Measurements from ENCODE around the gene EAF1.
A peak's percentile ranks its signal among the peaks of the same experiment; 100 is the strongest.
"Not testable (repeated sequence)": the region's sequence is repeated elsewhere in the genome, so short reads cannot be mapped to it uniquely, and the experiment has no call there.

EAF1 gene

GRCh38 chr3:15427182-15427880 is at the start of gene EAF1, which contains the start of gene METTL6:
Gene EAF1, plus strand, starts transcription at chr3:15427598. Its CDS starts 182 bp downstream, at chr3:15427780.
Gene METTL6, minus strand, starts transcription at chr3:15427544. Its CDS starts 1,033 bp downstream, at chr3:15426511.
- peak; percentile 13 for TF ChIP-seq CTCF (IDR thresholded peaks at IDR 0.05; ENCODE audit: low read depth, low read length, missing control alignments)
- DNase-seq (ENCODE audit: low read depth), result peak; percentile 67
- H3K4me3 ChIP-seq (ENCODE audit: low read depth, low read length), result peak within 1 kb of the TSS; percentile 68

GRCh38 chr3:15377961-15378791 is 49.2 kb upstream of the EAF1 start:
- peak; percentile 92 for DNase-seq (ENCODE audit: low read depth)
- TF ChIP-seq CTCF (IDR thresholded peaks at IDR 0.05; ENCODE audit: low read depth, low read length, missing control alignments), result peak; percentile 87
- H3K4me3 ChIP-seq (ENCODE audit: low read depth, low read length), result no peak overlapping the region

GRCh38 chr3:15380980-15381890 is 46.2 kb upstream of the EAF1 start:
- no peak for TF ChIP-seq CTCF (IDR thresholded peaks at IDR 0.05; ENCODE audit: low read depth, low read length, missing control alignments)
- DNase-seq (ENCODE audit: low read depth), result no peak
- H3K4me3 ChIP-seq (ENCODE audit: low read depth, low read length), result no peak overlapping the region

- DNase-seq (ENCODE audit: low read depth), result no peak
- TF ChIP-seq CTCF (IDR thresholded peaks at IDR 0.05; ENCODE audit: low read depth, low read length, missing control alignments), result no peak
- no peak overlapping the region for H3K4me3 ChIP-seq (ENCODE audit: low read depth, low read length)
These were observed 44.9 kb upstream of the EAF1 start for GRCh38 chr3:15382405-15382923.

- DNase-seq (ENCODE audit: low read depth), result peak; percentile 84
- TF ChIP-seq CTCF (IDR thresholded peaks at IDR 0.05; ENCODE audit: low read depth, low read length, missing control alignments), result no peak
- H3K4me3 ChIP-seq (ENCODE audit: low read depth, low read length), result no peak overlapping the region
These were observed 42.7 kb upstream of the EAF1 start for GRCh38 chr3:15384510-15385237.

- not testable (repeated sequence) for H3K4me3 ChIP-seq (ENCODE audit: low read depth, low read length); DNase-seq (ENCODE audit: low read depth)
These were observed 42.1 kb upstream of the EAF1 start for GRCh38 chr3:15385238-15385695.
